RPMI8226 (cell line): ENCODE data around the gene ZSCAN21.

ENCODE experiments used
- DNase-seq: peaks from one replicate; pipeline ENCODE4 v3.0.0-alpha.2; 2015

The ZSCAN21 gene

DNA sequence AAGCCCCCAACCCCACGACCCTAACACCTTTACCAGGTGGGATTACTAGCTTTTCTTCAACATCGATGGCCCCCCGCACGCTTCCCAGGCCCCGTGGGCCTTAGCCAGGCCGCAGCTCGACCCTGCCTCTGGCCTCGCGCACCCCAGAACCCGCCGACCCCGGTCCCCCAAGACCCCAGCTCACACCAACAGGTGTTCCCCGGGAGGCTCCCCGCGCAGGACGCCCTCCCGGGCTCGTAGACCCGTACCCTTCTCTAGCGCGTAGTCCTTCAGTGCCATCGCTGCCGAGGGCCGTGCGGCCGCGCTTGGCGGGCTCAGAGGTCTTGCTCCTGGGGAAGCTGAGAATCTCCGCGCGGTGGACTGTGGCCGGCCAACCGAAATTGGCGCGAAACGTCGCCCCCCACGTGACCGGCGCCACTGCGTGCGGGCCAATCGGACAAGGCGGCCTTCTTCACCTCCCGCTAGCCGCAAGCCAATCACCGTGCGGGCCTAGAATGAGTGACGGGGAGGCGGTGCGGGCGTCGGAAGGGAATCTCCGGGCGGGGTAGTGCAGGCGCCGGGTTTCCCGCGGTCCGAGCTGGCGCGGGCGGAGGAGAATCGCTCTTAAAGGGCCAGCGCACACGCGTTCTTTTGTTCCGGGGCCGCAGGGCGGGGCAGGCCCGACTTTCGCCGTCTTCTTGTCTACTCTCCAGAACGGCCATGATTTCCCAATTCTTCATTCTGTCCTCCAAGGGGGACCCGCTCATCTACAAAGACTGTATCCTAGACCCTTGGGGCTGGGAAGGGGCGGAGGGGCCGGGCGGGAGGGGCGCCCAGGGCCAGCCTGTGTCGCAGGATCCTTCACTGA is 51.7 kb downstream of the ZSCAN21 start, which contains the start of the genes AP4M1 and MCM7:
Gene AP4M1, plus strand, starts transcription at position 628 of the 847 bp plus-strand sequence. Its CDS starts 72 bp downstream, at position 700.
Gene MCM7, minus strand, starts transcription at position 382 of the 847 bp plus-strand sequence. Its CDS starts 103 bp downstream, at position 279.
- peak; percentile 100 for DNase-seq

DNA sequence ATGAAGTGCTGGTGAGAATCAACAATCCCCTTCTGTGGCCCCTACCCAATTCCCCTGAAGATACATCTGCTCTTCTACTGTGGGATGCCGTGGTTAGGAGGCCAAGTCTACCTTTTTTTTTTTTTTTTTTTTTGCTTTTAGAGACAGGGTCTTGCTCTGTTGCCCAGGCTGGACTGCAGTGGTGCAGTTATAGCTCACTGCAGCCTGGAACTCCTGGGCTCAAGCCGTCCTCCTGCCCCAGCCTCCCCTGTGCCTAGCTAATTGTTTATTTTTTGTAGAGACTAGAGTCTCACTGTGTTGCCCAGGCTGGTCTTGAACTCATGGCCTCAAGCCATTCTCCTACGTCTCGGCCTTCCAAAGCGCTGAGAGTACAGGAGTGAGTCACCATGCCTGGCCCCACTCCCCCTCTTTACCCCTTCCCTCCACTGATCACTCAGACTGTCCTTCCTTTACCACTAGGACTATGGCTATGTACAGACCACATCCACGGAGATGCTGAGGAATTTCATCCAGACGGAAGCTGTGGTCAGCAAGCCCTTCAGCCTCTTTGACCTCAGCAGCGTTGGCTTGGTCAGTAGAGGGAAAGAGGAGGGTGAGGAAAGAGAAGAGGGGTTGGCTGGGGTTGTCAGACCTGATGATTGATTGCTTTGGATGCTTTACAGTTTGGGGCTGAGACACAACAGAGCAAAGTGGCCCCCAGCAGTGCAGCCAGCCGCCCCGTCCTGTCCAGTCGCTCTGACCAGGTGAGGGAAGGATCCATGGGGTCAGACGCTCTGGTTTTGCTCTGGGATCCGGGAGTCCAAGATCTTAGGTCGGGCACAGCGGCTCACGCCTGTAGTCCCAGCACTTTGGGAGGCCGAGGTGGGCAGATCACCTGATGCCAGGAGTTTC is 53.6 kb downstream of the ZSCAN21 start:
- DNase-seq = no peak

GRCh38 chr7:100105534-100105933 is 56.0 kb downstream of the ZSCAN21 start:
- DNase-seq = no peak

DNA sequence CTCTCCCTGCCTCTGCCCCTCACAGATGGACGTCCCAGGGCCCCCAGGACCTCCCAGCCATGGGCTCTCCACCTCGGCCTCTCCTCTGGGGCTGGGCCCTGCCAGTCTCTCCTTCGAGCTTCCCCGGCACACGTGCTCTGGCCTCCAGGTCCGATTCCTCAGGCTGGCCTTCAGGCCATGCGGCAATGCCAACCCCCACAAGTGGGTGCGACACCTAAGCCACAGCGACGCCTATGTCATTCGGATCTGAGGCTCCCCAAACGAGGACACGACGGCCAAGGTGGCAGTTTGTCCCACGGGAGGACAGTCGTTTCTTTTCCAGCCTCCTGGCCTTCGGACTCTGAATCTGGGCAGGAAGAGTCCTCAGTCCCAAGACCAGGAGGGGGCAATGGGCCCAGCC is 57.1 kb downstream of the ZSCAN21 start:
- DNase-seq = no peak

DNA sequence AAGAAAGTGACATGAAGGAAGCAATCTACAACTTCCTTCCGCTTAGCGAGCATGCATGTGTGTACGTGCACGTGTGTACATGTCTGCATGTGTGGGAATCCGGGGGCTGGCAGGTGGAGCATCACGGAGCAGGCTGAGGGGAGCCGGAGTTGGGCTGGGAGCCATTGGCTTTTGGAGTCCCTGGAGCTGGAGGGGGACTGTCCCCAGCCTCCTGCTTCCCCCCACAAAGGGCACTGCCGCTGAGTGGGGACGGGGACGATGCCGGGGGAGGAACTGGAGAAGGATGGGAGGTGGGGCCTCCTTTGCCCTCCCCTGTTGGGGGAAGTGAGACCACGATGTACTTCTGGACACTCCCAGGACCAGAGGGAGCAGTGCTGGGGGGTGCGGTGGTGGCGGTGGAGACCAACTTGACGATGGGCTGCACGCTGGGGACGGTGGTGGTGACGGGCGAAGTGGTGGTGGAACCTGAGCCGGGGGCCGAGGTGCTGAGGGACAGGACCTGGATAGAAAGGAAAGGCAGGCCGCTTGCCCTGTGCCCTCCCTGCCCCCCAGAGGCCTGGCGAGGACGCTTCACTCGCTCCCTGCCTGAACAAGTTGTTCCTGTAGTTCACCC is 57.7 kb downstream of the ZSCAN21 start:
- no peak for DNase-seq

DNA sequence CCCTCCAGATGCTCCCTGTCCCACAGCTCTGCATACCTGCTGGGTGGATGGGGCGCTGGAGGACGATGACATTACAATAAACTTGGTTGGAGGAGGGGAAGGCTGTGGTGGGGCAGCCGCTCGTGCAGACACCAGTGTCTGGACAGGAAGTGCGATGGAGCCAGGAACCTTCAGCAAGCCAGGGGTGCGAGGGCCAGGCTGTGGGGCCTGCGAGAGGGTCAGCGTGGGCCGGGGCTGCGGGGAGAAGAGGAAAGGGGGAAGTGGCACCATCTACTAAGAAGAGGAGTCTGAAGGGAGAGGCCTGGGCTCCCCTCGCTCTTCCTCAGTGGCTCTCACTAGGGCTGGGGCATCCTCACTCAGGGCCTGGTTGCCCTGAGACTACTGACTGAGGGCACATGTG is 58.3 kb downstream of the ZSCAN21 start:
- DNase-seq = no peak

DNA sequence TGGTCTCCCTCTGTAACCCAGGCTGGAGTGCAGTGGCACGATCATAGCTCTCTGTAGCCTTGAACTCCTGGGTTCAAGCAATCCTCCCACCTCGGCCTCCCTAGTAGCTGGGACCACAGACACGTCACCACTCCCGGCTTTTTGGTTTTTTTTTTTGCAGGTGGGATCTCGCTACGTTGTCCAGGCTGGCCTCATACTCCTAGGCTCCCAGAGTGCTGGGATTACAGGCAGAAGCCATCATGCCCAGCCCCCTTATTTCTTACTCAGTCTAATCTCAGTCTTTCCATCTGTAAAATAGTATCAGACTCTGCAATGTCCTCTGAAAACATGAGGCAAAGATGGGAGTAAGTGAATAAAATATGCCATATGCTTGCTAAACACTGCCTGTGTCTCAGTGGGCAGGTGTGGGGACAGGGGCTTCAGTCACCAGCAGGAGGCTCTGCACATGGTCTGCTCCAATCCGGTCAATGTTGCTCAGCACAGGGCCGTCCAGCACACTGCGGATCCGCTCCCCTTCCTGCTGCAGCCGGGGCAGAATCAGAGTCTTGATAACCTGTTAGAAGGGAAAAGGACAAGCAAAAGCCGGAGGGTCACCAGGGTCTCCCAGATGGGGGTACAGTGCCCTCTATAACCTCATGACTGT is 60.1 kb downstream of the ZSCAN21 start:
- DNase-seq = no peak

DNA sequence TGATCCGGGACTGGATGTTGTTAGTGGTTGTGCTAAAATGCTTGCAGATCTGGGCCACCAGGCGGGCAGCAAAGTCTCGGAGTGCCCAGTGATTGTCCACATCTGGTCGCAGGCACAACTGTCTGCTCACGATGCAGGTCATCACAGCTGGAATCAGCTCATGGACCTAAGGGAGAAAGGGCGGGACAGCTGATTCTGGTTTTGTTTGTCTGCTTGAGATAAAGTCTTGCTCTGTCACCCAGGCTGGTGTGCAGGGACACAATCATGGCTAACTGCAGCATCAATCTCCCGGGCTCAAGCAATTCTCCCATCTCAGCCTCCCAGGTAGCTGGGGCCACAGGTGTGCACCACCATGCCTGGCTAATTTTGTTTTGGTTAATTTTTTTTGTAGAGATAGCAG is 61.6 kb downstream of the ZSCAN21 start:
- DNase-seq = no peak

GRCh38 chr7:100111914-100112313 is 62.3 kb downstream of the ZSCAN21 start:
- no peak for DNase-seq
